Natural killer cell treated with Interleukin-12 subunit alpha and Interleukin-12 subunit beta and Interleukin-15 and Interleukin-18, amount 100 ng/mL, for 72 hours (primary cell): Measurements from ENCODE around the gene ADA. TPM values are rescaled to one million over a fixed set of nuclear protein-coding genes. Genes with fewer than 3 reads are reported as not detected.
"Not testable (repeated sequence)": the region's sequence is repeated elsewhere in the genome, so short reads cannot be mapped to it uniquely, and the experiment has no call there.

Experiments used
- ATAC-seq, 2 donors: fragments of 150-1000 bp; cut with Tn5 transposase in 1 of 2; sonication (Bioruptor Pico), chemical (Tn5 transposase) in 1 of 2; 2 replicates each; pipeline ENCODE4 v1.10.0; 2021
- DNase-seq: peaks from one replicate; pipeline ENCODE4 v3.0.0; 2022; ENCODE audit warnings: low spot score
- H3K27ac Mint-ChIP-seq, 2 donors: 1 replicate in 1 of 2; 2 replicates in 1 of 2; pipeline ENCODE4 v1.8.0; 2022; ENCODE audit warnings: mixed read lengths in 2 of 2, mild to moderate bottlenecking in 1 of 2, moderate library complexity in 1 of 2
- H3K27me3 Mint-ChIP-seq, 2 donors: 1 replicate in 1 of 2; 2 replicates in 1 of 2; pipeline ENCODE4 v1.8.0; 2022; ENCODE audit warnings: mixed read lengths in 2 of 2
- H3K36me3 Mint-ChIP-seq: one replicate; pipeline ENCODE4 v1.8.0; 2022; ENCODE audit warnings: mixed read lengths
- H3K4me1 Mint-ChIP-seq, 2 donors: 1 replicate in 1 of 2; 2 replicates in 1 of 2; pipeline ENCODE4 v1.8.0; 2022; ENCODE audit warnings: low read depth in 2 of 2, mixed read lengths in 2 of 2, mild to moderate bottlenecking in 1 of 2
- H3K4me3 Mint-ChIP-seq: one replicate; pipeline ENCODE4 v1.8.0; 2022; ENCODE audit warnings: mixed read lengths
- H3K9me3 Mint-ChIP-seq: 2 replicates; pipeline ENCODE4 v1.8.0; 2022; ENCODE audit warnings: mixed read lengths
- total RNA-seq, 2 donors: library from RNA; stranded (reverse); gene quantifications; one replicate each; pipeline ENCODE4 v1.2.3, GENCODE V29; 2022

Gene ADA
- total RNA-seq, 2 donors from 2014 or later = 31.9 to 42.7 TPM

GRCh38 chr20:44589537-44589936, 62.0 kb downstream of the ADA start:
- Mint-ChIP-seq H3K36me3 (no peaks in the 10 kb centered on the region), H3K4me1 (peaks cover 0 to 10% of the 10 kb centered on the region in 2 donors), H3K9me3 (no peaks in the 10 kb centered on the region), H3K27ac (no peak overlapping the region), H3K27me3 (peaks cover 0 to 3% of the 10 kb centered on the region in 2 donors), H3K4me3 (no peak overlapping the region)
- ATAC-seq = no peak
- no peak for DNase-seq

- H3K4me1 Mint-ChIP-seq, H3K27me3 Mint-ChIP-seq, H3K27ac Mint-ChIP-seq, H3K9me3 Mint-ChIP-seq, DNase-seq, H3K4me3 Mint-ChIP-seq, ATAC-seq, H3K36me3 Mint-ChIP-seq: not testable (repeated sequence)
These were observed 63.2 kb downstream of the ADA start for GRCh38 chr20:44588321-44588720.

GRCh38 chr20:44587035-44587980, 64.2 kb downstream of the ADA start:
- no peak overlapping the region for H3K27ac Mint-ChIP-seq
- no peak overlapping the region for H3K4me3 Mint-ChIP-seq
- no peaks in the 10 kb centered on the region for H3K9me3 Mint-ChIP-seq
- peaks cover under 1 to 9% of the 10 kb centered on the region in 2 donors for H3K4me1 Mint-ChIP-seq
- H3K36me3 Mint-ChIP-seq = no peaks in the 10 kb centered on the region
- ATAC-seq (no peak), DNase-seq (no peak)
- H3K27me3 Mint-ChIP-seq = peaks cover 0 to 3% of the 10 kb centered on the region in 2 donors

GRCh38 chr20:44586289-44586911, 65.1 kb downstream of the ADA start:
- no peaks in the 10 kb centered on the region for H3K36me3 Mint-ChIP-seq
- ATAC-seq (no peak), DNase-seq (no peak)
- H3K9me3 Mint-ChIP-seq = no peaks in the 10 kb centered on the region
- no peak overlapping the region for H3K4me3 Mint-ChIP-seq
- peaks cover 9 to 17% of the 10 kb centered on the region in 2 donors for H3K4me1 Mint-ChIP-seq
- no peak overlapping the region for H3K27ac Mint-ChIP-seq
- H3K27me3 Mint-ChIP-seq = peaks cover 0 to 7% of the 10 kb centered on the region in 2 donors

GRCh38 chr20:44585057-44585963, 66.2 kb downstream of the ADA start:
- no peaks in the 10 kb centered on the region for H3K9me3 Mint-ChIP-seq
- DNase-seq (no peak), ATAC-seq (no peak)
- H3K27ac Mint-ChIP-seq = no peak overlapping the region
- peaks cover 0 to 7% of the 10 kb centered on the region in 2 donors for H3K27me3 Mint-ChIP-seq
- H3K4me3 Mint-ChIP-seq = no peak overlapping the region
- peaks cover 20 to 27% of the 10 kb centered on the region in 2 donors for H3K4me1 Mint-ChIP-seq
- no peaks in the 10 kb centered on the region for H3K36me3 Mint-ChIP-seq

GRCh38 chr20:44584162-44584561, 67.3 kb downstream of the ADA start:
- DNase-seq (no peak), ATAC-seq (no peak)
- H3K27ac Mint-ChIP-seq = no peak overlapping the region
- H3K9me3 Mint-ChIP-seq = no peaks in the 10 kb centered on the region
- no peak overlapping the region for H3K4me3 Mint-ChIP-seq
- no peaks in the 10 kb centered on the region for H3K36me3 Mint-ChIP-seq
- peaks cover 0 to 7% of the 10 kb centered on the region in 2 donors for H3K27me3 Mint-ChIP-seq
- peaks cover 30 to 34% of the 10 kb centered on the region in 2 donors for H3K4me1 Mint-ChIP-seq

GRCh38 chr20:44583157-44583556, 68.3 kb downstream of the ADA start:
- ATAC-seq (no peak), DNase-seq (no peak)
- H3K4me3 Mint-ChIP-seq = no peak overlapping the region
- no peaks in the 10 kb centered on the region for H3K36me3 Mint-ChIP-seq
- H3K27ac Mint-ChIP-seq = no peak overlapping the region
- H3K27me3 Mint-ChIP-seq = peaks cover 0 to 7% of the 10 kb centered on the region in 2 donors
- H3K9me3 Mint-ChIP-seq = no peaks in the 10 kb centered on the region
- H3K4me1 Mint-ChIP-seq = peaks cover 37% of the 10 kb centered on the region in 2 donors

- H3K27me3 Mint-ChIP-seq = peaks cover 0 to 4% of the 10 kb centered on the region in 2 donors
- no peak for ATAC-seq
- no peaks in the 10 kb centered on the region for H3K36me3 Mint-ChIP-seq
- peak within 1 kb of the TSS; percentile 25 to 60 for H3K27ac Mint-ChIP-seq
- DNase-seq = no peak
- no peaks in the 10 kb centered on the region for H3K9me3 Mint-ChIP-seq
- H3K4me3 Mint-ChIP-seq = peak within 1 kb of the TSS; percentile 30
- peaks cover 39 to 40% of the 10 kb centered on the region in 2 donors for H3K4me1 Mint-ChIP-seq
These were observed 69.0 kb downstream of the ADA start, which contains the start of gene PKIG for GRCh38 chr20:44582311-44583025. TSS of gene PKIG (plus strand) at chr20:44582579. CDS start at chr20:44614557, 31,978 bp downstream.

- Mint-ChIP-seq H3K4me3 (peak overlapping the region; percentile 30), H3K9me3 (no peaks in the 10 kb centered on the region), H3K36me3 (no peaks in the 10 kb centered on the region), H3K27ac (peak overlapping the region; percentile 25 to 60), H3K4me1 (peaks cover 47 to 49% of the 10 kb centered on the region in 2 donors), H3K27me3 (peaks cover 0 to 4% of the 10 kb centered on the region in 2 donors)
- no peak for DNase-seq
- ATAC-seq = no peak
These were observed 70.0 kb downstream of the ADA start for GRCh38 chr20:44581515-44581914.

GRCh38 chr20:44580581-44581268, 70.8 kb downstream of the ADA start:
- Mint-ChIP-seq H3K4me3 (peak overlapping the region; percentile 30), H3K4me1 (peaks cover 55 to 57% of the 10 kb centered on the region in 2 donors), H3K36me3 (no peaks in the 10 kb centered on the region)

GRCh38 chr20:44579313-44580081, 72.0 kb downstream of the ADA start:
- Mint-ChIP-seq H3K4me1 (peaks cover 49 to 57% of the 10 kb centered on the region in 2 donors), H3K4me3 (no peak overlapping the region), H3K9me3 (no peaks in the 10 kb centered on the region), H3K27me3 (peaks cover 0 to 4% of the 10 kb centered on the region in 2 donors), H3K27ac (peak overlapping the region in 1 of 2 donors; percentile 54), H3K36me3 (no peaks in the 10 kb centered on the region)
- DNase-seq = no peak
- no peak for ATAC-seq

More at GRCh38 chr20:44580581-44581268, 70.8 kb downstream of the ADA start:
- ATAC-seq (peak in 1 of 2 donors; percentile 43), DNase-seq (no peak)
- Mint-ChIP-seq H3K27me3 (peaks cover 0 to 4% of the 10 kb centered on the region in 2 donors), H3K27ac (peak overlapping the region; percentile 56 to 60), H3K9me3 (no peaks in the 10 kb centered on the region)

- Mint-ChIP-seq H3K27ac (peak overlapping the region; percentile 16 to 54), H3K4me3 (peak overlapping the region; percentile 9), H3K36me3 (no peaks in the 10 kb centered on the region), H3K9me3 (no peaks in the 10 kb centered on the region), H3K4me1 (peaks cover 39 to 50% of the 10 kb centered on the region in 2 donors), H3K27me3 (no peaks in the 10 kb centered on the region)
- DNase-seq (no peak), ATAC-seq (peak in 1 of 2 donors; percentile 22)
These were observed 75.2 kb downstream of the ADA start for GRCh38 chr20:44576297-44576696.
